HCT116 (cell line): ENCODE data around the gene ZNF446. TPM values are rescaled to one million over a fixed set of nuclear protein-coding genes. Genes with fewer than 3 reads are reported as not detected.
A peak's percentile ranks its signal among the peaks of the same experiment; 100 is the strongest.

ENCODE experiments used
- ATAC-seq: fragments of 200-7000 bp; cut with Tn5 transposase; 2 replicates; pipeline ENCODE4 v1.9.1; 2020; ENCODE audit warnings: mild to moderate bottlenecking, moderate library complexity
- BruUV-seq: library from RNA; stranded (reverse); fragments of 400-500 nt; replicated peaks from 2 replicates; lab custom pipeline; 2021; lab: Mats Ljungman, UMichigan
- CTCF ChIA-PET: fragments of 300-600 bp; sonication (Branson Sonifier 250); formaldehyde crosslinking; loops from one replicate; lab custom pipeline; 2021; ENCODE audit warnings: antibody characterized with exemption; lab: Charles Lee
- POLR2A ChIA-PET: fragments of 300-600, 350-600 bp; sonication (Branson Sonifier 250); formaldehyde crosslinking; loops from one replicate; lab custom pipeline; 2021; ENCODE audit warnings: antibody characterized with exemption; lab: Charles Lee
- RAD21 ChIA-PET, 2 experiments: fragments of 300-600 bp; sonication (Branson Sonifier 250); formaldehyde crosslinking; loops; one replicate each; lab custom pipeline; 2023; ENCODE audit warnings: low total read pairs in 2 of 2; ENCODE audit not compliant: uncharacterized antibody in 2 of 2, unreplicated experiment in 2 of 2, low non-redundant PET in 1 of 2; lab: Charles Lee
- DNase-seq: peaks from one replicate; pipeline ENCODE4 v3.0.0-alpha.2; 2010; ENCODE audit warnings: low read depth, low spot score
- H2AFZ ChIP-seq: fragments of 200-600 bp; shearing (Covaris generic), sonication (generic); 2 replicates; pipeline ENCODE4 v1.6.1; 2017; ENCODE audit warnings: low read depth, mixed run types, mixed read lengths, antibody characterized with exemption, low read length; ENCODE audit not compliant: poor library complexity, severe bottlenecking
- H3K27ac ChIP-seq: 2 replicates; pipeline ENCODE4 v1.5.1; 2012; ENCODE audit warnings: low read depth, low read length
- H3K27me3 ChIP-seq: fragments of 200-600 bp; sonication (generic); 2 replicates; pipeline ENCODE4 v1.6.1; 2016; ENCODE audit warnings: mixed run types, low read length, mixed read lengths; ENCODE audit not compliant: insufficient read depth
- H3K36me3 ChIP-seq, 2 experiments: fragments of 200-500 bp in 1 of 2; fragments of 200-600 bp in 1 of 2; sonication (Bioruptor generic) in 1 of 2; sonication (generic) in 1 of 2; 2 replicates each; pipeline versions ENCODE4 v1.5.1 to v1.6.1; 2014 to 2016; ENCODE audit warnings: low read length in 2 of 2, inconsistent platforms in 1 of 2, mixed read lengths in 1 of 2, mixed run types in 1 of 2; ENCODE audit not compliant: insufficient read depth in 2 of 2, control insufficient read depth in 1 of 2
- H3K4me1 ChIP-seq, 2 experiments: fragments of 200-600 bp in 1 of 2; sonication (generic) in 1 of 2; 2 replicates each; pipeline versions ENCODE4 v1.5.1 to v1.6.1; 2012 to 2017; ENCODE audit warnings: low read length in 2 of 2, inconsistent platforms in 1 of 2, mild to moderate bottlenecking in 1 of 2, mixed read lengths in 1 of 2, mixed run types in 1 of 2, moderate library complexity in 1 of 2; ENCODE audit not compliant: insufficient read depth in 2 of 2, control insufficient read depth in 1 of 2
- H3K4me2 ChIP-seq: fragments of 200-600 bp; sonication (generic); 2 replicates; pipeline ENCODE4 v1.6.1; 2017; ENCODE audit warnings: mixed run types, low read length, mixed read lengths
- H3K4me3 ChIP-seq, 2 experiments: fragments of 200-600 bp in 1 of 2; sonication (generic) in 1 of 2; replicated peaks in 1 of 2; 2 replicates each; pipeline ENCODE4 v1.5.1; 2011 to 2016; ENCODE audit warnings: low read length in 2 of 2, control low read depth in 1 of 2, low read depth in 1 of 2, mild to moderate bottlenecking in 1 of 2, mixed read lengths in 1 of 2, mixed run types in 1 of 2
- H3K79me2 ChIP-seq: fragments of 200-600 bp; sonication (generic); 2 replicates; pipeline ENCODE4 v1.6.1; 2017; ENCODE audit warnings: mild to moderate bottlenecking, mixed run types, low read length, moderate library complexity, mixed read lengths; ENCODE audit not compliant: insufficient read depth
- H3K9ac ChIP-seq: fragments of 200-600 bp; sonication (generic); 2 replicates; pipeline ENCODE4 v1.6.1; 2016; ENCODE audit warnings: low read length, mixed read lengths
- H3K9me2 ChIP-seq: fragments of 200-600 bp; sonication (generic), shearing (Covaris generic); 2 replicates; pipeline ENCODE4 v1.6.1; 2017; ENCODE audit warnings: mixed run types, mild to moderate bottlenecking, moderate library complexity; ENCODE audit not compliant: insufficient read depth
- H3K9me3 ChIP-seq, 2 experiments: fragments of 200-500 bp in 1 of 2; fragments of 200-600 bp in 1 of 2; sonication (Bioruptor generic) in 1 of 2; sonication (generic) in 1 of 2; 2 replicates each; pipeline ENCODE4 v1.6.1; 2014 to 2017; ENCODE audit warnings: low read length in 2 of 2, mixed read lengths in 2 of 2, inconsistent platforms in 1 of 2, low read depth in 1 of 2, mild to moderate bottlenecking in 1 of 2, mixed run types in 1 of 2, moderate library complexity in 1 of 2; ENCODE audit not compliant: control insufficient read depth in 1 of 2, insufficient read depth in 1 of 2
- H4K20me1 ChIP-seq: fragments of 200-600 bp; sonication (generic), shearing (Covaris generic); 2 replicates; pipeline ENCODE4 v1.6.1; 2017; ENCODE audit warnings: mixed run types, mild to moderate bottlenecking, moderate library complexity; ENCODE audit not compliant: insufficient read depth
- CEBPB ChIP-seq: IDR thresholded peaks from 2 replicates; pipeline ENCODE4 v1.6.1; 2012; ENCODE audit warnings: low read depth
- EGR1 ChIP-seq: IDR thresholded peaks from 2 replicates; pipeline ENCODE4 v1.6.1; 2012; ENCODE audit warnings: low read depth
- EZH2 ChIP-seq: fragments of 200-600 bp; sonication (generic); IDR thresholded peaks from 2 replicates; pipeline ENCODE4 v1.6.1; 2017; ENCODE audit warnings: antibody characterized with exemption, mixed run types
- EZH2phosphoT487 ChIP-seq: fragments of 200-600 bp; IDR thresholded peaks from 2 replicates; pipeline ENCODE4 v1.6.1; 2018; ENCODE audit warnings: antibody characterized with exemption, borderline replicate concordance
- FOSL1 ChIP-seq: IDR thresholded peaks from 2 replicates; pipeline ENCODE4 v1.6.1; 2012; ENCODE audit warnings: low read depth
- JUND ChIP-seq: IDR thresholded peaks from 2 replicates; pipeline ENCODE4 v1.6.1; 2012
- POLR2AphosphoS5 ChIP-seq: IDR thresholded peaks from 2 replicates; pipeline ENCODE4 v1.6.1; 2011; ENCODE audit warnings: mild to moderate bottlenecking, low read depth, low read length, moderate library complexity
- RAD21 ChIP-seq: IDR thresholded peaks from 2 replicates; pipeline ENCODE4 v1.6.1; 2012; ENCODE audit warnings: low read depth, mild to moderate bottlenecking
- SIN3A ChIP-seq: IDR thresholded peaks from 2 replicates; pipeline ENCODE4 v1.6.1; 2012; ENCODE audit warnings: low read depth
- SP1 ChIP-seq: IDR thresholded peaks from 2 replicates; pipeline ENCODE4 v1.6.1; 2012; ENCODE audit warnings: low read depth
- SRF ChIP-seq: IDR thresholded peaks from 2 replicates; pipeline ENCODE4 v1.6.1; 2012; ENCODE audit warnings: low read depth
- ZBTB33 ChIP-seq: IDR thresholded peaks from 2 replicates; pipeline ENCODE4 v1.6.1; 2011; ENCODE audit warnings: mild to moderate bottlenecking, low read length, moderate library complexity; ENCODE audit not compliant: insufficient replicate concordance; ENCODE audit errors: extremely low read depth
- ZFX ChIP-seq: fragments of 450-650 bp; IDR thresholded peaks from 2 replicates; pipeline ENCODE4 v1.6.1; 2017
- ZNF274 ChIP-seq: fragments of 200-500 bp; sonication (Bioruptor generic); IDR thresholded peaks from 2 replicates; pipeline ENCODE4 v1.6.1; 2014; ENCODE audit warnings: mild to moderate bottlenecking, low read depth, low read length, inconsistent platforms
- intact Hi-C: fragments of 100-400 bp; cut with micrococcal nuclease; formaldehyde crosslinking; loops from 2 replicates; pipeline ENCODE4 v1.10.0; 2022
- total RNA-seq: library from RNA; stranded (reverse); gene quantifications from one replicate; pipeline ENCODE4 v1.2.1, GENCODE V29; 2021; ENCODE audit not compliant: unreplicated experiment
- TF ChIP-seq, protein P1 (sequence below): IDR thresholded peaks from 2 replicates; pipeline ENCODE4 v1.6.1; 2012

The ZNF446 gene
- total RNA-seq, 1 experiment from 2014 or later, result 6.5 TPM

DNA sequence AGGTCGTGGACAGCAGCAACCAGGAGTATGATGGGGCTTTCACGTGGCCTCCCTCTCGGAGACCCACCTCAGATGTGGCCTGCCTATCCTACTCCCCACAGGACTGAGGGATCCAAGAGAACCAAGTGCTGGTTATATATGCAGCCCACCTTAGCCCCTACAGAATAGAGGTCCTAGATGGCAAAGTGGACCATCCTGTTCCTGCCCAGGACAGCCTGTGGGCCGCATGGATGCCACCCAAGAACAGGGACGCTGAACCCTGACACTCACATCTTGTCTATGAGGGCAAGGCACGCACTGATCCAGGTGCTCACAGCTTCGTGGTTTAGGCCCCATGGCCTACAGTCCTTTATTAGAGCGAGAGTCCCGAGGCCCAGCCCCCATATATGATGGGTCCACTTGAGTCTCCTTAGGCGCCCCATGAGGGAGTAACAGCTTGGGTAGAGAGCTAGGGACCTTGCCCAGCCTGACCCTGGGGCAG is 37.1 kb downstream of the ZNF446 start:
- ChIA-PET POLR2A (interaction anchor here (0.8 to 2.1 kb wide), 11 partner anchors 14 to 187 kb away, joined by 3 to 12 read pairs (median 6); partner anchors contain the start of genes CHMP2A, TRIM28, ZNF446 and ZNF497), RAD21 (interaction anchor here in 1 of 2 experiments (0.5 to 1.0 kb wide), 3 partner anchors 42 to 295 kb away, joined by 3 to 10 read pairs (median 4); partner anchors contain the start of gene CHMP2A), CTCF (interaction anchor here (1.0 to 1.6 kb wide), 8 partner anchors 10 to 151 kb away, joined by 3 to 11 read pairs (median 6); partner anchors contain the start of genes TRIM28 and ZNF497)
- H3K4me1 ChIP-seq, result peaks cover 10 to 25% of the 10 kb centered on the region in 2 experiments
- H4K20me1 ChIP-seq, result no peaks in the 10 kb centered on the region
- H3K27me3 ChIP-seq, result no peaks in the 10 kb centered on the region
- H3K4me3 ChIP-seq, result peak overlapping the region; percentile 37 to 91; a peak in 3 of 4 replicates
- H3K9me2 ChIP-seq, result no peaks in the 10 kb centered on the region
- no peak for TF ChIP-seq RAD21
- no peak for TF ChIP-seq EZH2
- TF ChIP-seq CEBPB, result no peak
- no peak for TF ChIP-seq JUND
- no peak for TF ChIP-seq EZH2phosphoT487
- DNase-seq (no peak), ATAC-seq (peak; percentile 1)
- peaks cover 2 to 17% of the 10 kb centered on the region in 2 experiments; a peak in 2 of 4 replicates for H3K36me3 ChIP-seq
- H3K27ac ChIP-seq, result peak overlapping the region; percentile 80
- no peaks in the 10 kb centered on the region for H3K9me3 ChIP-seq
- intact Hi-C loops, result no loop called here
- no peak overlapping the region for H2AFZ ChIP-seq
- H3K4me2 ChIP-seq, result peak overlapping the region; percentile 98
- no TSS peak for BruUV-seq
- peak overlapping the region; percentile 95 for H3K9ac ChIP-seq
- H3K79me2 ChIP-seq, result peaks cover 44% of the 10 kb centered on the region

GRCh38 chr19:58513694-58514563 is 37.8 kb downstream of the ZNF446 start:
- Histone ChIP-seq H3K4me3 (peak overlapping the region; percentile 78 to 91), H3K79me2 (peaks cover 50% of the 10 kb centered on the region), H3K36me3 (peaks cover 2 to 17% of the 10 kb centered on the region in 2 experiments; a peak in 2 of 4 replicates), H3K27ac (peak overlapping the region; percentile 80), H3K9me3 (no peaks in the 10 kb centered on the region), H2AFZ (no peak overlapping the region), H4K20me1 (no peaks in the 10 kb centered on the region), H3K9me2 (no peaks in the 10 kb centered on the region), H3K4me1 (peaks cover 11 to 32% of the 10 kb centered on the region in 2 experiments), H3K9ac (peak overlapping the region; percentile 95), H3K4me2 (peak overlapping the region; percentile 98), H3K27me3 (no peaks in the 10 kb centered on the region)
- BruUV-seq, result no TSS peak
- POLR2A ChIA-PET, result interaction anchor here (0.8 to 2.1 kb wide), 12 partner anchors 14 to 286 kb away, joined by 3 to 12 read pairs (median 6); partner anchors contain the start of genes CHMP2A, TRIM28, ZNF446 and ZNF497
- peak; percentile 86 for DNase-seq
- ATAC-seq, result peak; percentile 85
- CTCF ChIA-PET, result interaction anchor here (0.6 to 1.6 kb wide), 11 partner anchors 8 to 1194 kb away, joined by 3 to 11 read pairs (median 5); partner anchors contain the start of genes TRIM28, ZNF497 and ZNF543
- RAD21 ChIA-PET, result interaction anchor here in 1 of 2 experiments (0.5 to 1.0 kb wide), 3 partner anchors 41 to 295 kb away, joined by 3 to 10 read pairs (median 4); partner anchors contain the start of gene CHMP2A
- intact Hi-C loops, result no loop called here
- TF ChIP-seq ZNF274 (no peak), RAD21 (peak; percentile 73), EZH2phosphoT487 (no peak), SIN3A (peak; percentile 65), EZH2 (no peak), ZBTB33 (no peak), SP1 (peak; percentile 59), JUND (no peak), POLR2AphosphoS5 (peak; percentile 96), SRF (no peak), FOSL1 (no peak), EGR1 (no peak), ZFX (peak; percentile 69; the same call in 1 of the 2 replicates)
- TF ChIP-seq, protein P1, sequence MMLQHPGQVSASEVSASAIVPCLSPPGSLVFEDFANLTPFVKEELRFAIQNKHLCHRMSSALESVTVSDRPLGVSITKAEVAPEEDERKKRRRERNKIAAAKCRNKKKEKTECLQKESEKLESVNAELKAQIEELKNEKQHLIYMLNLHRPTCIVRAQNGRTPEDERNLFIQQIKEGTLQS, result no peak
